ENCODE data around the gene FAM200C. TPM values are rescaled to one million over a fixed set of nuclear protein-coding genes. Genes with fewer than 3 reads are reported as not detected.

Gene FAM200C
- polyA plus RNA-seq, 1 experiment = 1.6 TPM

GRCh38 chr5:160352308-160352707, 47.5 kb downstream of the FAM200C start:
- H3K36me3 ChIP-seq (ENCODE audit: control insufficient read depth, insufficient read depth, low read length) = no peaks in the 10 kb centered on the region
- no peak for DNase-seq (ENCODE audit: low read depth)
- TF ChIP-seq, protein P1, sequence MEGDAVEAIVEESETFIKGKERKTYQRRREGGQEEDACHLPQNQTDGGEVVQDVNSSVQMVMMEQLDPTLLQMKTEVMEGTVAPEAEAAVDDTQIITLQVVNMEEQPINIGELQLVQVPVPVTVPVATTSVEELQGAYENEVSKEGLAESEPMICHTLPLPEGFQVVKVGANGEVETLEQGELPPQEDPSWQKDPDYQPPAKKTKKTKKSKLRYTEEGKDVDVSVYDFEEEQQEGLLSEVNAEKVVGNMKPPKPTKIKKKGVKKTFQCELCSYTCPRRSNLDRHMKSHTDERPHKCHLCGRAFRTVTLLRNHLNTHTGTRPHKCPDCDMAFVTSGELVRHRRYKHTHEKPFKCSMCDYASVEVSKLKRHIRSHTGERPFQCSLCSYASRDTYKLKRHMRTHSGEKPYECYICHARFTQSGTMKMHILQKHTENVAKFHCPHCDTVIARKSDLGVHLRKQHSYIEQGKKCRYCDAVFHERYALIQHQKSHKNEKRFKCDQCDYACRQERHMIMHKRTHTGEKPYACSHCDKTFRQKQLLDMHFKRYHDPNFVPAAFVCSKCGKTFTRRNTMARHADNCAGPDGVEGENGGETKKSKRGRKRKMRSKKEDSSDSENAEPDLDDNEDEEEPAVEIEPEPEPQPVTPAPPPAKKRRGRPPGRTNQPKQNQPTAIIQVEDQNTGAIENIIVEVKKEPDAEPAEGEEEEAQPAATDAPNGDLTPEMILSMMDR (IDR thresholded peaks at IDR 0.05; ENCODE audit: insufficient read depth, low read depth, low read length) = no peak
- ChIA-PET CTCF (interaction anchor here (0.9 to 1.6 kb wide), 5 partner anchors 9 to 331 kb away, joined by 3 to 5 read pairs (median 4); no protein-coding TSS in a partner anchor), POLR2A (no interaction called here)
- no peak overlapping the region for H3K4me3 ChIP-seq (ENCODE audit: low read depth, low read length)
- no peaks in the 10 kb centered on the region for H3K27me3 ChIP-seq (ENCODE audit: control insufficient read depth, insufficient read depth, low read length)

- DNase-seq (ENCODE audit: low read depth) = no peak
- ChIA-PET CTCF (interaction anchor here (0.6 kb wide), 1 partner anchor 14 kb away, joined by 3 read pairs; no protein-coding TSS in a partner anchor), POLR2A (no interaction called here)
- no peaks in the 10 kb centered on the region for H3K27me3 ChIP-seq (ENCODE audit: control insufficient read depth, insufficient read depth, low read length)
- no peaks in the 10 kb centered on the region for H3K36me3 ChIP-seq (ENCODE audit: control insufficient read depth, insufficient read depth, low read length)
- H3K4me3 ChIP-seq (ENCODE audit: low read depth, low read length) = no peak overlapping the region
- TF ChIP-seq, protein P1 (IDR thresholded peaks at IDR 0.05; ENCODE audit: insufficient read depth, low read depth, low read length) = no peak
Measured at GRCh38 chr5:160349935-160350303, 49.9 kb downstream of the FAM200C start.

GRCh38 chr5:160349249-160349934, 50.5 kb downstream of the FAM200C start:
- POLR2A ChIA-PET = no interaction called here
- CTCF ChIA-PET = no interaction called here
- Histone ChIP-seq H3K4me3 (ENCODE audit: low read depth, low read length) (no peak overlapping the region), H3K27me3 (ENCODE audit: control insufficient read depth, insufficient read depth, low read length) (no peaks in the 10 kb centered on the region), H3K36me3 (ENCODE audit: control insufficient read depth, insufficient read depth, low read length) (no peaks in the 10 kb centered on the region)
- DNase-seq (ENCODE audit: low read depth) = no peak
- TF ChIP-seq, protein P1 (IDR thresholded peaks at IDR 0.05; ENCODE audit: insufficient read depth, low read depth, low read length) = no peak

DNA sequence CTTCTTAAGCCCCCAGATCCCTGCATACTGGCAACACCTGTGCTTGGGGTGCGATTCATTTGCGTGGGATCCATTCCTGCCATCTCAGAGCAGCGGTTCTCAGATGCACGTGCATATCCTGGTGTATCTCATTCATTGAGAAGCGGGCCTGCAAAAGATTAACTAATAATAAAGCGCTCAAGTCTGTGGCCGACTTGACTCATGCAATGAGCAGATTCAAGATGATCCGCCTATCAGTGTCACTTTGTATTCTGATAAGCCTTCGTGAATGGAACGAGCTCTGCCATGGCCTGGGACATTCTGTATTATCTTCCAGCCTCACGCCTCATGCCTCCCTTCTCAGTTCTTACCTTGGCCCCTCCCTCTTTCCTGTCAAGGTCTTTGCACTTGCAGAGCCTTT, 51.8 kb downstream of the FAM200C start:
- Histone ChIP-seq H3K36me3 (ENCODE audit: control insufficient read depth, insufficient read depth, low read length) (no peaks in the 10 kb centered on the region), H3K27me3 (ENCODE audit: control insufficient read depth, insufficient read depth, low read length) (no peaks in the 10 kb centered on the region), H3K4me3 (ENCODE audit: low read depth, low read length) (no peak overlapping the region)
- POLR2A ChIA-PET = no interaction called here
- TF ChIP-seq, protein P1 (IDR thresholded peaks at IDR 0.05; ENCODE audit: insufficient read depth, low read depth, low read length) = no peak
- CTCF ChIA-PET = interaction anchor here (1.0 to 7.5 kb wide), 3 partner anchors 24 to 326 kb away, joined by 3 to 193 read pairs (median 3); no protein-coding TSS in a partner anchor
- no peak for DNase-seq (ENCODE audit: low read depth)

- no peak overlapping the region for H3K4me3 ChIP-seq (ENCODE audit: low read depth, low read length)
- H3K36me3 ChIP-seq (ENCODE audit: control insufficient read depth, insufficient read depth, low read length) = no peaks in the 10 kb centered on the region
- H3K27me3 ChIP-seq (ENCODE audit: control insufficient read depth, insufficient read depth, low read length) = no peaks in the 10 kb centered on the region
- TF ChIP-seq, protein P1 (IDR thresholded peaks at IDR 0.05; ENCODE audit: insufficient read depth, low read depth, low read length) = no peak
- DNase-seq (ENCODE audit: low read depth) = no peak
- ChIA-PET POLR2A (no interaction called here), CTCF (interaction anchor here (1.0 to 7.5 kb wide), 4 partner anchors 11 to 325 kb away, joined by 3 to 193 read pairs (median 18); no protein-coding TSS in a partner anchor)
Measured at GRCh38 chr5:160347448-160347847, 52.4 kb downstream of the FAM200C start.

Other genes starting within 250 kb of the FAM200C start
- not detected in 2 replicates for gene FABP6, start 170.5 kb downstream of the FAM200C start, polyA plus RNA-seq (2011; rRNA removed)
- gene CCNJL, start 87.5 kb downstream of the FAM200C start, polyA plus RNA-seq (2011; rRNA removed) = 0.23 and 0.71 TPM in 2 replicates
- 0.69 and 0.98 TPM in 2 replicates for gene C1QTNF2, start 29.4 kb downstream of the FAM200C start, polyA plus RNA-seq (2011; rRNA removed)
- 12.5 and 28.2 TPM in 2 replicates for gene SLU7, start 19.0 kb upstream of the FAM200C start, polyA plus RNA-seq (2011; rRNA removed)
- gene PTTG1, start 21.8 kb upstream of the FAM200C start, polyA plus RNA-seq (2011; rRNA removed) = 59.3 and 109 TPM in 2 replicates

Measured in BJ (cell line).